Caki2 (cell line): ENCODE data around the gene VNN1. TPM values are rescaled to one million over a fixed set of nuclear protein-coding genes. Genes with fewer than 3 reads are reported as not detected.
"Not testable (repeated sequence)": the region's sequence is repeated elsewhere in the genome, so short reads cannot be mapped to it uniquely, and the experiment has no call there.

Source experiments
- DNase-seq: peaks from one replicate; pipeline ENCODE4 v3.0.0-alpha.2; 2015; ENCODE audit warnings: low read depth
- in situ Hi-C: cut with HindIII; loops from 2 replicates; pipeline ENCODE4 v1.10.0; 2016; ENCODE audit warnings: low sequenced_read_pairs, low pct_unique_long_range_greater_than_20kb, mixed read lengths
- total RNA-seq: library from RNA; depleted of rRNA; stranded (reverse); fragments of >200 nt; shearing (Covaris generic); gene quantifications from 2 replicates; pipeline ENCODE4 v1.2.3, GENCODE V29; 2014; ENCODE audit warnings: low replicate concordance

VNN1 gene
- total RNA-seq, 1 experiment from 2014 or later: not detected

- in situ Hi-C loops: no loop called here
- DNase-seq: no peak
These were observed 27.3 kb downstream of the VNN1 start for GRCh38 chr6:132686531-132686930.

GRCh38 chr6:132685009-132685408, 28.8 kb downstream of the VNN1 start:
- no peak for DNase-seq
- in situ Hi-C loops: no loop called here

GRCh38 chr6:132684272-132684671, 29.6 kb downstream of the VNN1 start:
- in situ Hi-C loops: no loop called here
- DNase-seq: no peak

GRCh38 chr6:132683543-132683942, 30.3 kb downstream of the VNN1 start:
- in situ Hi-C loops: no loop called here
- no peak for DNase-seq

GRCh38 chr6:132679094-132679493, 34.8 kb downstream of the VNN1 start:
- in situ Hi-C loops, DNase-seq: not testable (repeated sequence)

- no peak for DNase-seq
These were observed 38.1 kb downstream of the VNN1 start for GRCh38 chr6:132675749-132676148.

GRCh38 chr6:132675002-132675401, 38.9 kb downstream of the VNN1 start:
- in situ Hi-C loops: no loop called here

More at GRCh38 chr6:132675749-132676148, 38.1 kb downstream of the VNN1 start:
- in situ Hi-C loops: no loop called here

GRCh38 chr6:132673376-132674094, 40.3 kb downstream of the VNN1 start:
- in situ Hi-C loops: no loop called here
- DNase-seq: no peak

More at GRCh38 chr6:132675002-132675401, 38.9 kb downstream of the VNN1 start:
- DNase-seq: no peak

- in situ Hi-C loops: no loop called here
- no peak for DNase-seq
These were observed 42.6 kb downstream of the VNN1 start for GRCh38 chr6:132671295-132671694.

GRCh38 chr6:132669690-132670291, 44.1 kb downstream of the VNN1 start:
- DNase-seq: peak; percentile 62
- in situ Hi-C loops: no loop called here

GRCh38 chr6:132666118-132666517, 47.7 kb downstream of the VNN1 start:
- in situ Hi-C loops: no loop called here
- DNase-seq: no peak

GRCh38 chr6:132664309-132665034, 49.4 kb downstream of the VNN1 start:
- in situ Hi-C loops: no loop called here
- DNase-seq: no peak

GRCh38 chr6:132663661-132664060, 50.2 kb downstream of the VNN1 start:
- in situ Hi-C loops: no loop called here
- DNase-seq: no peak

- no peak for DNase-seq
- in situ Hi-C loops: no loop called here
These were observed 51.9 kb downstream of the VNN1 start for GRCh38 chr6:132661906-132662305.

GRCh38 chr6:132659082-132659481, 54.8 kb downstream of the VNN1 start, which contains the start of gene TAAR1:
Gene TAAR1 (minus strand): TSS chr6:132659182. CDS start chr6:132646003, 13,179 bp downstream.
- in situ Hi-C loops: no loop called here
- no peak for DNase-seq

- no peak for DNase-seq
- in situ Hi-C loops: no loop called here
These were observed 62.8 kb downstream of the VNN1 start for GRCh38 chr6:132651062-132651461.

GRCh38 chr6:132650429-132650828, 63.4 kb downstream of the VNN1 start:
- DNase-seq: no peak
- in situ Hi-C loops: no loop called here

- in situ Hi-C loops: no loop called here
- DNase-seq: no peak
These were observed 65.0 kb downstream of the VNN1 start for GRCh38 chr6:132648828-132649227.

- in situ Hi-C loops: no loop called here
- DNase-seq: no peak
These were observed 65.5 kb downstream of the VNN1 start for GRCh38 chr6:132648356-132648755.
